ENCODE measurements around the gene SLC24A2.
A peak's percentile ranks its signal among the peaks of the same experiment; 100 is the strongest.
"Not testable (repeated sequence)": the region's sequence is repeated elsewhere in the genome, so short reads cannot be mapped to it uniquely, and the experiment has no call there.

The SLC24A2 gene

GRCh38 chr9:19788614-19789271 is at the start of gene SLC24A2:
Gene SLC24A2, minus strand, starts transcription at chr9:19789037.
- no peak for DNase-seq

DNA sequence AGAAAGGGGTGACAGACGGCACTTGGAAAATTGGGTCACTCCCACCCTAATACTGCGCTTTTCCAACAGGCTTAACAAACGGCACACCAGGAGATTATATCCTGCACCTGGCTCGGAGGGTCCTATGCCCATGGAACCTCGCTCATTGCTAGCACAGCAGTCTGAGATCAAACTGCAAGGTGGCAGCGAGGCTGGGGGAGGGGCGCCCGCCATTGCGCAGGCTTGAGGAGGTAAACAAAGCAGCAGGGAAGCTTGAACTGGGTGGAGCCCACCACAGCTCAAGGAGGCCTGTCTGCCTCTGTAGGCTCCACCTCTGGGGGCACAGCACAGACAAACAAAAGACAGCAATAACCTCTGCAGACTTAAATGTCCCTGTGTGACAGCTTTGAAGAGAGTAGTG is 44.5 kb upstream of the SLC24A2 start:
- DNase-seq: not testable (repeated sequence)

DNA sequence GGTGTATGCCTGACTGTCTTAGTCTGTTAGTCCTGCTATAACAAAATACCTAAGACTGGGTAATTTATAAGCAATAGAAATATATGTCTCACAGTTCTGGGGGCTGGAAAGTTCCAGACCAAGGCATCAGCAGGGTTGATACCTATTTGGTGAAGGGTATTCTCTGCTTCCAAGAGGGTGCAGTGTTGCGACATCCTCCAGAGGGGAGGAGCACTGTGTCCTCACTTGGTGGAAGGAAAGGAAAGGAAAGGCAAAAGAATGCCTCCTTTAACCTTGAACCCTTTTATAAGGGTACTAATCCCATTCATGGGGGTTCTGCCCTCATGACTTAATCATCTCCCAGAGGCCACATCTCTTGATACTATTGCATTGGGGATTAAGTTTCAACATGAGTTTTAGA is 42.0 kb upstream of the SLC24A2 start:
- no peak for DNase-seq

DNA sequence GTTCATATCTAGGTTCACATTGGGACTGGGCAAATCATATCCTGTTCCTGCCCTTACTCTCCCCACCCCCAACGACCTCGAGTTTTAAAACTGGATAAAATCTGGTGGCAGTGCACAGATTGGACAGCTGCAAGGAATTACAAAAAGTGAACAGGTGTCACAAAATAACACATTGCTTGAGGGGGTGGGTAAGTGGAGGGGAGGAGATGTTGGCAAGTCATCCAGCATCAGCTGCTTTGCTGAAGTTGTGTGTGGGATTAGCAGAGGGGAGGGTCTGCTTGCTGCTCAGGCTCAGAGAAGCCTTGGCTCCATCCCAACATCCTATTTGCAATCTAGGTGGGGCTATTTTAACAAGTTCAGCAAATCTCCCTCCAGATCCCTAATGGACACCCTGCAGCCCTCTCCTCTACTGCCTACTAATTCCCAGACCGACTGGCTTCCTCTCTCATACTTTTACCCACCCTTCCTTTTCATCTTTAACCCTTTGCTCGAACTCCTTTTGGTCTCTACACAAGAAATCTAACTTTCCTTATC is 39.8 kb upstream of the SLC24A2 start:
- no peak for DNase-seq

DNA sequence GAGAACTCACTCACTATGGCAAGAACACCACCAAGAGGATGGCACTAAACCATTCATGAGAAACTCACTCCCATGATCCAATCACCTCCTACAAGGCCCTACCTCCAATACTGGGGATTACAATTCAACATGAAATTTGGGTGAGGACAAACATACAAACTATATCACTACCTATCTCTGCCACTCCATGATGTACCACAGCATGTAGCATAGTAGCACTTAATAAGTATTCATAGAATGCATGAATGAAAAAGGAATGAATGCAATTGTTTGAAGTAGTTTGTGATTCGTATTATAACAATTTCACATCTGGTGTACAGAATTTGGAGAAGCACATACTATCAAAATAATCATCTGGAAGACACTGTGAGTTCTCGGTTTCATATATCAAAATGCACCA is 27.9 kb upstream of the SLC24A2 start:
- DNase-seq: no peak

- no peak for DNase-seq
Observed at GRCh38 chr9:19812194-19812593, 23.4 kb upstream of the SLC24A2 start.

- no peak for DNase-seq
Observed at GRCh38 chr9:19809422-19810269, 20.8 kb upstream of the SLC24A2 start.

- DNase-seq: no peak
Observed at GRCh38 chr9:19807182-19807892, 18.5 kb upstream of the SLC24A2 start.

DNA sequence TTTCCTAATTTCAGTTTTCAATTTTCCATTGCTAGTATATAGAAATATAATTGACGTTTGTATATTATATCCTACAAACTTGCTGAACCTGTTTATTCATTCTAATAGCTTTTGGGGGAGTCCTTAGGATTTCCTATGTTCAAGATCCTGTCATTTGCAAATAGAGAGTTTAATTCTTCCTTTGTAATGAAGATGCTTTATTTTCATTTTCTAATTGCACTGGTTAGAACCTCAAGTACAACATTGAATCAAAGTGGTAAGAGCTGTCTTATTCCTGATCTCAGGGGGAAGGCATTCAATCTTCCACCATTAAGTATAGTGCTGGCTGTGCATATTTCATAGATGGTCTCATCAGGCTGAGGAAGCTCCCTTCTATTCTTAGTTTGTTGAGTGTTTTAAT is 15.6 kb upstream of the SLC24A2 start:
- DNase-seq: no peak

- DNase-seq: no peak
Observed at GRCh38 chr9:19800884-19801283, 12.0 kb upstream of the SLC24A2 start.

DNA sequence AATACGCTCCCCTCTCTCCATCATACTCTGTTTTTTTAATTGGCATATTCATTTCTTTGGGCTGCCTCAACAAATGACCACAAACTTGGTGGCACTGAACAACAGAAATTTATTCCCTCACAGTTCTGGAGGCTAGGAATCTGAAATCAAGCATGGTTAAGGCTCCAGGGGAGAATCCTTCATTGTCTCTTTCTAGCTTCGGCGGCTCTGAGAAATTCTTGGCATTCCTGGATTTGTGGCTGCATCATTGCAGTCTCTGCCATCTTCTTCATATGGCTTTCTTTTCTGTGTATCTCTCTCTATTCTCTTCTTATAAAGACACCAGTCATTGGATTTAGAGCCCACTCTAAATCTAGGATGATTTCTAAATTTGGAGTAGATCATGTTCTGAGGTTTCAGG is 10.9 kb upstream of the SLC24A2 start:
- no peak for DNase-seq

- DNase-seq: no peak
Observed at GRCh38 chr9:19788152-19788551, 685 bp downstream of the SLC24A2 start.

- DNase-seq: no peak
Observed at GRCh38 chr9:19787672-19788071, 1.2 kb downstream of the SLC24A2 start.

DNA sequence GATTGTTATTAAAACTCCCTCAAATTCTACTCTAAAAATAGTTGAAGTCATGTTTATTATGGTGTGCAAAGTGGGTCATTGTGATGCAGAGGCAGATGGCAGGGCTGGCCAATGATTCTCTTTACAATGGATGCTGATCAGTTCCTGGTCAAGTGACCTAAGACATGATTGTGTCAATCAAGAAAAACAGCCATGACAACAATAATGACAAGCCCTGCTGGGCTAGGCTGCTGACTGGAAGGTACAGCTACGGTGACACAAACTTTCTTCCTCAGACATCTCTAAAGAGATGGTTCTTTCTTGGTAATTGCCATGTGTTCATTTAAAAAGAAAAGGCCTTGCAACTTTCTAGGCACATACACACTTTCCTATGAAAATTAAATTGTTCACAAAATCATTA is 3.6 kb downstream of the SLC24A2 start:
- DNase-seq: no peak

- no peak for DNase-seq
Observed at GRCh38 chr9:19784136-19784535, 4.7 kb downstream of the SLC24A2 start.

- DNase-seq: no peak
Observed at GRCh38 chr9:19783500-19783899, 5.3 kb downstream of the SLC24A2 start.

DNA sequence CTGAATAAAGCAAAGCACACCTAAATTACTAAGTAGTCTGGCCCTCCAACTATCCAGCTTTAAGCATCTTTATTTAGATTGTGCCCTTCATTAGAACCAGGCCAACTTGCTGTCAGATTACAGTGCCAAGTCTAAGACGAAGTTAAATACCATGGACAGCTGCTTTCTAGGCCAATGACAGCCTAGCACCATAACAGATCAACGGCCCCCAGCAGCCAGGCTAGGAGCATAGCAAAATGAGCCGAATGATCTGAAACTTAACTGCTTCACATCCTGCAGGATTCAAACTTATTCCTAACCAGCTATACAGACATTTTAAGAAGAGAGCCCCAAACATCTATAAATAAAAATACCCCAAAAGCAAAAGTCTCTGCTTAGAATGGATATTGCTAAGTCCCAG is 6.8 kb downstream of the SLC24A2 start:
- DNase-seq: peak; percentile 65

DNA sequence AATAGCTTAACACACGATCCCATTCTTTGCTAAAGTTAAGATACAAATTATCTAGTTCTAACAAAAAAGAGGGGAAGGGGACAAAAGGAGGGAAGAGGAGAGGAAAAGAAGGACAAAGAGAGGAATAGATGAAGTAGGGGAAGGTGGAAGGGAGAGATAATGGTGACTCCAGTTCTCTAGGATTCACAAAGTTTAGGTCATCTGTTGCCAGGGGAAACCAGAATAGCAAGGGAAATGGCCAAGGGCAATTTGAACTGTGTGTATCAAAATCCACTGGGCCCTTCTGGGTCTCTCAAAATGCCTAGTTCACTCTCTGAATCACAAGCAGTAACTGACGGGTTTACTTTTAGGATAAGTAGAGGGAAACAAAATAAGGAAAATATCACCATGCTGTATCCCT is 7.6 kb downstream of the SLC24A2 start:
- no peak for DNase-seq

DNA sequence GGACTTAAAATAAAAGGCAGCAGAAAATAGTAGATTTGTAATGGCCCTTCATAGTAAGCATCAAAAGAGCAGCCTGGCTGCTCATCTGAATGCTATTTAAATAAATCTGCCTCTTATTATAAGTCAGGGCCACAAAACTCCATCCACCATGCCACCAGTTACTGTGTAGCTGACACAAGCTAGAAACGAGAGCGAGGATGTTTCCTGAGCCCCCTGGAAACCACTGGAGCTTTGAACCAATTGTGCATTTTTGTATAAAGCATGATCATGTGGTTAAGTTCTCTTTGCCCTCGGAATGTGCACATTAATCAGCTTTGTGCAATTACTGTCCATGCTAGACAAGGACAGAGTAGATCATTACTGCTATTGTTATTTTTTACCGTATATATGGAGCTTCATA is 17.4 kb downstream of the SLC24A2 start:
- DNase-seq: no peak

GRCh38 chr9:19770973-19771372 is 17.9 kb downstream of the SLC24A2 start:
- DNase-seq: no peak

- DNase-seq: no peak
Observed at GRCh38 chr9:19769213-19769612, 19.6 kb downstream of the SLC24A2 start.

- DNase-seq: no peak
Observed at GRCh38 chr9:19768798-19769197, 20.0 kb downstream of the SLC24A2 start.

DNA sequence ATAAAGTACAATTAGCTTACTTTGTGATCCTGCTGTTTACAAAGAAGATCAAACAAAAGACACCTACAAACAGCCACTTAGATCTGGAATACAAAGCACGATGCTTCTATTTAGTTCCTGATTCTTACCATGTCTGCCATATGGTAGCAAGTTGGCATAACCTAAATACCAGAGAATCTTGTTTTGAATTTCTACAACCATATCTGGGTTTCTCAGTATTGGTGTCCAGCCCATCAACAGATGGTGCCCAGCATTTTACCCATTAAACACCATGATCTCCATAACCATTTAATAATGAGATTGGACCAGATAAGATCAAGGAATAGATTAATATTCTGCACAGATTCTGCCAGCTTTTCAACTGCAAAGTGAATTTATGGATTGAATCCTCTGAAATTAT is 29.8 kb downstream of the SLC24A2 start:
- DNase-seq: no peak

DNA sequence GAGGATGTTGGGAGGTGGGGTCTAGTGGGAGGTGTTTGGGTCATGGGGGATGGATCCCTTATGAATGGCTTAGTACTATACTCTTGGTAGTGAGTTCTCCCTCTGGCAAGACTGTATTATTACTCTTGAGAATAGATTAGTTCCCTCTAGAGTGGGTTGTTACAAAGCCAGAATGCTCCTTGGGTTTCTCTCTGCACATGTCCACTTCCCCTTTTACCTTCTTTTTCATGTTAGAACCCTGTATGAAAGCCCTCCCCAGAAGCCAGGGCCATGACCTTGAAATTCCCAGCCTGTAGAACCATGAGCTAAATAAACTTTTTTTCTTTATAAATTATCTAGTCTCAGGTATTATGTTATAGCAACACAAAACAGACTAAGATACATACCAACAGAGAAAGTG is 31.1 kb downstream of the SLC24A2 start:
- DNase-seq: peak; percentile 9
